Osteoblast (primary cell): ENCODE measurements around the gene GLIPR1. TPM values are rescaled to one million over a fixed set of nuclear protein-coding genes. Genes with fewer than 3 reads are reported as not detected.
A peak's percentile ranks its signal among the peaks of the same experiment; 100 is the strongest.

ENCODE experiments used
- DNase-seq: peaks from one replicate; pipeline ENCODE4 v3.0.0; 2011; ENCODE audit warnings: low spot score, mixed read lengths; ENCODE audit not compliant: insufficient read length; ENCODE audit errors: missing footprints
- H2AFZ ChIP-seq: 2 replicates; pipeline ENCODE4 v1.6.0; 2011; ENCODE audit warnings: mild to moderate bottlenecking, low read length
- H3K27ac ChIP-seq: 2 replicates; pipeline ENCODE4 v1.5.1; 2011; ENCODE audit warnings: mild to moderate bottlenecking, low read depth, low read length, moderate library complexity
- H3K27me3 ChIP-seq: 2 replicates; pipeline ENCODE4 v1.6.0; 2012; ENCODE audit warnings: mild to moderate bottlenecking, control low read depth, inconsistent platforms, low read length, moderate library complexity; ENCODE audit not compliant: insufficient read depth
- H3K36me3 ChIP-seq: 2 replicates; pipeline ENCODE4 v1.5.1; 2011; ENCODE audit warnings: mild to moderate bottlenecking, low read length, control low read depth, moderate library complexity; ENCODE audit not compliant: insufficient read depth
- H3K4me1 ChIP-seq: 2 replicates; pipeline ENCODE4 v1.5.1; 2011; ENCODE audit warnings: mild to moderate bottlenecking, low read length, control low read depth, moderate library complexity; ENCODE audit not compliant: insufficient read depth
- H3K4me2 ChIP-seq: 2 replicates; pipeline ENCODE4 v1.6.0; 2011; ENCODE audit warnings: mild to moderate bottlenecking, low read length; ENCODE audit not compliant: insufficient read depth
- H3K4me3 ChIP-seq: fragments of 200-600 bp; sonication (generic); 3 replicates; pipeline ENCODE4 v1.5.1; 2012; ENCODE audit warnings: mild to moderate bottlenecking, low read length, inconsistent platforms; ENCODE audit not compliant: insufficient read depth
- H3K79me2 ChIP-seq: 2 replicates; pipeline ENCODE4 v1.6.0; 2012; ENCODE audit warnings: mild to moderate bottlenecking, low read length, control low read depth, inconsistent platforms; ENCODE audit not compliant: insufficient read depth
- H3K9me3 ChIP-seq: 2 replicates; pipeline ENCODE4 v1.5.1; 2011; ENCODE audit warnings: low read depth, low read length, control low read depth
- H4K20me1 ChIP-seq: 2 replicates; pipeline ENCODE4 v1.6.0; 2012; ENCODE audit warnings: mild to moderate bottlenecking, low read length, control low read depth; ENCODE audit not compliant: insufficient read depth
- total RNA-seq: library from RNA; depleted of rRNA; stranded (reverse); fragments of >200 nt; gene quantifications from 2 replicates; pipeline ENCODE4 v1.2.3, GENCODE V29; 2012
- TF ChIP-seq, protein P1 (sequence below): IDR thresholded peaks from 2 replicates; pipeline ENCODE4 v1.5.1; 2011; ENCODE audit warnings: mild to moderate bottlenecking, low read depth, low read length, moderate library complexity; ENCODE audit errors: extremely low read depth

Gene GLIPR1
- total RNA-seq, 1 donor = 83.2 TPM

DNA sequence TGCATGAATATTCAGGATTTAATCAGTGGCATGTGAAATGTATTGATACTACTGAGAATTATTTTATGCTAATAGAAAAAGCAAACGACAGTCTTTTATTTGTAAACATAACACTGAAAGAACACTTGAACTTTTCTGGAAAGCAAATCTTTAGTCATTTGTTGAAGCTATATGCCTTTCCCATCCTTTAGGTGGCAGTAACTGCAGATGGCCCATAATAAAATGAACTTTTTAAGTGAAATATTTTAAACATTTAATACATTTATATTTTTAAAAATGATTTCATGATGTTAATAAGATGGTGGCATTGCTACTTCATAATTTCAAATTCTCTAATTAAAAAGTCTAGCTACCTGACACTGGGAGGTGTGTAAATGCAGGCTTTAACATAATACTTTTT, 44.7 kb downstream of the GLIPR1 start:
- Histone ChIP-seq H3K9me3 (no peaks in the 10 kb centered on the region), H3K4me3 (no peak overlapping the region), H3K27me3 (no peaks in the 10 kb centered on the region), H3K4me2 (no peak overlapping the region), H3K79me2 (no peaks in the 10 kb centered on the region), H3K36me3 (no peaks in the 10 kb centered on the region), H3K4me1 (peaks cover 4% of the 10 kb centered on the region), H2AFZ (no peak overlapping the region), H4K20me1 (no peaks in the 10 kb centered on the region), H3K27ac (no peak overlapping the region)
- TF ChIP-seq, protein P1, sequence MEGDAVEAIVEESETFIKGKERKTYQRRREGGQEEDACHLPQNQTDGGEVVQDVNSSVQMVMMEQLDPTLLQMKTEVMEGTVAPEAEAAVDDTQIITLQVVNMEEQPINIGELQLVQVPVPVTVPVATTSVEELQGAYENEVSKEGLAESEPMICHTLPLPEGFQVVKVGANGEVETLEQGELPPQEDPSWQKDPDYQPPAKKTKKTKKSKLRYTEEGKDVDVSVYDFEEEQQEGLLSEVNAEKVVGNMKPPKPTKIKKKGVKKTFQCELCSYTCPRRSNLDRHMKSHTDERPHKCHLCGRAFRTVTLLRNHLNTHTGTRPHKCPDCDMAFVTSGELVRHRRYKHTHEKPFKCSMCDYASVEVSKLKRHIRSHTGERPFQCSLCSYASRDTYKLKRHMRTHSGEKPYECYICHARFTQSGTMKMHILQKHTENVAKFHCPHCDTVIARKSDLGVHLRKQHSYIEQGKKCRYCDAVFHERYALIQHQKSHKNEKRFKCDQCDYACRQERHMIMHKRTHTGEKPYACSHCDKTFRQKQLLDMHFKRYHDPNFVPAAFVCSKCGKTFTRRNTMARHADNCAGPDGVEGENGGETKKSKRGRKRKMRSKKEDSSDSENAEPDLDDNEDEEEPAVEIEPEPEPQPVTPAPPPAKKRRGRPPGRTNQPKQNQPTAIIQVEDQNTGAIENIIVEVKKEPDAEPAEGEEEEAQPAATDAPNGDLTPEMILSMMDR = peak; percentile 55
- DNase-seq = peak; percentile 61

- Histone ChIP-seq H3K27me3 (no peaks in the 10 kb centered on the region), H2AFZ (peak overlapping the region; percentile 73), H4K20me1 (no peaks in the 10 kb centered on the region), H3K4me1 (peaks cover 4% of the 10 kb centered on the region), H3K36me3 (no peaks in the 10 kb centered on the region), H3K9me3 (no peaks in the 10 kb centered on the region), H3K79me2 (no peaks in the 10 kb centered on the region), H3K27ac (no peak overlapping the region), H3K4me3 (no peak overlapping the region), H3K4me2 (peak overlapping the region; percentile 49)
- peak; percentile 81 for DNase-seq
- TF ChIP-seq, protein P1 = peak; percentile 78
Observed at GRCh38 chr12:75526655-75527511, 46.3 kb downstream of the GLIPR1 start.

GRCh38 chr12:75528272-75528671, 47.7 kb downstream of the GLIPR1 start:
- Histone ChIP-seq H4K20me1 (no peaks in the 10 kb centered on the region), H3K9me3 (no peaks in the 10 kb centered on the region), H3K27ac (no peak overlapping the region), H3K79me2 (no peaks in the 10 kb centered on the region), H3K4me1 (peaks cover 4% of the 10 kb centered on the region), H3K4me2 (no peak overlapping the region), H3K27me3 (no peaks in the 10 kb centered on the region), H2AFZ (peak overlapping the region; percentile 72), H3K4me3 (no peak overlapping the region), H3K36me3 (no peaks in the 10 kb centered on the region)
- no peak for DNase-seq
- TF ChIP-seq, protein P1 = no peak

GRCh38 chr12:75528692-75529091, 48.1 kb downstream of the GLIPR1 start:
- H3K4me2 ChIP-seq = no peak overlapping the region
- H3K79me2 ChIP-seq = no peaks in the 10 kb centered on the region
- H3K27ac ChIP-seq = no peak overlapping the region
- peak overlapping the region; percentile 72 for H2AFZ ChIP-seq
- no peak for DNase-seq
- H3K9me3 ChIP-seq = no peaks in the 10 kb centered on the region
- peaks cover 4% of the 10 kb centered on the region for H3K4me1 ChIP-seq
- TF ChIP-seq, protein P1 = no peak
- H3K36me3 ChIP-seq = no peaks in the 10 kb centered on the region
- H3K4me3 ChIP-seq = no peak overlapping the region
- H4K20me1 ChIP-seq = no peaks in the 10 kb centered on the region
- no peaks in the 10 kb centered on the region for H3K27me3 ChIP-seq
